Gastrocnemius medialis (tissue), 4 donors: ENCODE results near the gene SOCS7. TPM values are rescaled to one million over a fixed set of nuclear protein-coding genes. Genes with fewer than 3 reads are reported as not detected.
A peak's percentile ranks its signal among the peaks of the same experiment; 100 is the strongest.

Experiments used
- ATAC-seq, 2 donors: fragments of 150-250 bp; one replicate each; pipeline ENCODE4 v1.9.1; 2016
- DNase-seq, 2 donors: peaks; one replicate each; pipeline ENCODE4 v3.0.0-alpha.2; 2019
- H3K27ac ChIP-seq, 4 donors: fragments of 200-600 bp; sonication (generic); 1 replicate in 1 of 4; 2 replicates in 3 of 4; pipeline ENCODE4 v1.5.1; 2016 to 2018; ENCODE audit warnings: mild to moderate bottlenecking in 2 of 4, moderate library complexity in 1 of 4
- H3K27me3 ChIP-seq, 3 donors: fragments of 200-600 bp; sonication (generic) in 2 of 3; 1 replicate in 1 of 3; 2 replicates in 2 of 3; pipeline versions ENCODE4 v1.5.1 to v1.6.0; 2016 to 2019; ENCODE audit warnings: mild to moderate bottlenecking in 1 of 3, moderate library complexity in 1 of 3
- H3K36me3 ChIP-seq, 2 donors: fragments of 200-600 bp; sonication (generic) in 1 of 2; one replicate each; pipeline ENCODE4 v1.5.1; 2017 to 2018
- H3K4me1 ChIP-seq, 2 donors: fragments of 200-600 bp; sonication (generic) in 1 of 2; one replicate each; pipeline ENCODE4 v1.5.1; 2016 to 2017; ENCODE audit warnings: mild to moderate bottlenecking in 2 of 2
- H3K4me3 ChIP-seq, 4 donors: fragments of 200-600 bp; sonication (generic) in 3 of 4; 1 replicate in 1 of 4; 2 replicates in 3 of 4; pipeline ENCODE4 v1.5.1; 2016 to 2019; ENCODE audit warnings: mild to moderate bottlenecking in 2 of 4
- H3K9me3 ChIP-seq, 3 donors: fragments of 200-600 bp; sonication (generic) in 2 of 3; 1 replicate in 1 of 3; 2 replicates in 2 of 3; pipeline ENCODE4 v1.5.1; 2016 to 2019
- CTCF ChIP-seq, 5 experiments: fragments of 450-650 bp in 3 of 5; fragments of 200-600 bp in 2 of 5; sonication (generic) in 2 of 5; IDR thresholded peaks in 4 of 5; conservative IDR thresholded peaks in 1 of 5; 1 replicate in 4 of 5; 2 replicates in 1 of 5; pipeline ENCODE4 v1.5.1; 2016 to 2019; ENCODE audit warnings: antibody characterized with exemption in 5 of 5, mild to moderate bottlenecking in 3 of 5, moderate library complexity in 3 of 5
- POLR2A ChIP-seq, 2 donors: fragments of 450-650 bp; IDR thresholded peaks; one replicate each; pipeline ENCODE4 v1.6.1; 2017; ENCODE audit warnings: antibody characterized with exemption in 2 of 2, mild to moderate bottlenecking in 2 of 2, moderate library complexity in 2 of 2
- in situ Hi-C, 4 donors: fragments of 200-750 bp; cut with MboI; loops; one replicate each; pipeline versions ENCODE4 v1.15.0 to v1.8.0; 2017; ENCODE audit warnings: low sequenced_read_pairs in 4 of 4
- intact Hi-C: fragments of 100-400 bp; cut with DNase I; formaldehyde crosslinking; loops from one replicate; pipeline ENCODE4 v1.15.1; 2023; ENCODE audit warnings: low total_unique reads
- total RNA-seq, 4 donors: library from RNA; depleted of rRNA; stranded (reverse); fragments of >200 nt; gene quantifications; one replicate each; pipeline versions ENCODE4 v1.1.0 to v1.2.3, GENCODE V29; 2016

The SOCS7 gene
- total RNA-seq, 4 donors from 2014 or later: 16.3 to 19.9 (median 19.5) TPM

- H3K4me3 ChIP-seq: no peak overlapping the region
- no peak for TF ChIP-seq CTCF (IDR thresholded peaks at IDR 0.05 in 4 of 5, conservative IDR thresholded peaks at IDR 0.05 in 1 of 5)
- no peak for TF ChIP-seq POLR2A (IDR thresholded peaks at IDR 0.05)
- H3K4me1 ChIP-seq: peaks cover 36 to 54% of the 10 kb centered on the region in 2 donors
- intact Hi-C loops: no loop called here
- ATAC-seq (no peak), DNase-seq (no peak)
- in situ Hi-C loops: no loop called here
- H3K27me3 ChIP-seq: no peaks in the 10 kb centered on the region
- no peaks in the 10 kb centered on the region for H3K9me3 ChIP-seq
- peak overlapping the region in 3 of 4 donors; percentile 67 to 71 (median 69) for H3K27ac ChIP-seq
- H3K36me3 ChIP-seq: no peaks in the 10 kb centered on the region
Observed at GRCh38 chr17:38452719-38453118, 101.1 kb downstream of the SOCS7 start.

- H3K36me3 ChIP-seq: peaks cover 0 to 10% of the 10 kb centered on the region in 2 donors
- peaks cover 36 to 54% of the 10 kb centered on the region in 2 donors for H3K4me1 ChIP-seq
- DNase-seq (no peak), ATAC-seq (peak; percentile 16 to 30)
- H3K27me3 ChIP-seq: no peaks in the 10 kb centered on the region
- peak overlapping the region; percentile 73 to 87 (median 82) for H3K27ac ChIP-seq
- peak overlapping the region; percentile 19 to 56 (median 38) for H3K4me3 ChIP-seq
- intact Hi-C loops: no loop called here
- no peaks in the 10 kb centered on the region for H3K9me3 ChIP-seq
- no peak for TF ChIP-seq POLR2A (IDR thresholded peaks at IDR 0.05)
- no peak for TF ChIP-seq CTCF (IDR thresholded peaks at IDR 0.05 in 4 of 5, conservative IDR thresholded peaks at IDR 0.05 in 1 of 5)
- in situ Hi-C loops: no loop called here
Observed at GRCh38 chr17:38453951-38454421, 102.3 kb downstream of the SOCS7 start.

GRCh38 chr17:38454532-38454931 is 102.9 kb downstream of the SOCS7 start:
- ATAC-seq (peak; percentile 89 to 93), DNase-seq (peak; percentile 86 to 96)
- peaks cover 0 to 13% of the 10 kb centered on the region in 2 donors for H3K36me3 ChIP-seq
- H3K27me3 ChIP-seq: no peaks in the 10 kb centered on the region
- in situ Hi-C loops (no loop called here), intact Hi-C loops (no loop called here)
- H3K4me1 ChIP-seq: peaks cover 36 to 55% of the 10 kb centered on the region in 2 donors
- peak overlapping the region; percentile 19 to 56 (median 38) for H3K4me3 ChIP-seq
- H3K27ac ChIP-seq: peak overlapping the region; percentile 73 to 87 (median 82)
- TF ChIP-seq CTCF (IDR thresholded peaks at IDR 0.05 in 4 of 5, conservative IDR thresholded peaks at IDR 0.05 in 1 of 5): no peak
- TF ChIP-seq POLR2A (IDR thresholded peaks at IDR 0.05): no peak
- H3K9me3 ChIP-seq: no peaks in the 10 kb centered on the region

Other genes starting within 250 kb of the SOCS7 start
- not detected for gene TBC1D3E, start 223.9 kb upstream of the SOCS7 start, total RNA-seq
- not detected for gene TBC1D3, start 159.3 kb upstream of the SOCS7 start, total RNA-seq
- 10 to 100 TPM; 48.3 to 64.6 (median 51.2) TPM for gene MRPL45, start 54.7 kb upstream of the SOCS7 start, total RNA-seq
- gene GPR179, start 7.9 kb upstream of the SOCS7 start, total RNA-seq: under 1 TPM; 0.07 to 0.20 (median 0.18) TPM
- 10 to 100 TPM in 3 of 4 donors, 1 to 10 TPM in 1; 8.0 to 22.7 (median 12.1) TPM for gene ARHGAP23, start 76.6 kb downstream of the SOCS7 start, total RNA-seq